Cardiac muscle cell (in vitro differentiated cells and primary cell): ENCODE data around the gene TRIM66. TPM values are rescaled to one million over a fixed set of nuclear protein-coding genes. Genes with fewer than 3 reads are reported as not detected.

Experiments
- DNase-seq, 2 donors: peaks; one replicate each; pipeline versions ENCODE4 v3.0.0 to v3.0.0-alpha.2; 2010 to 2017; ENCODE audit warnings: low read depth in 1 of 2, low spot score in 1 of 2
- H3K27ac ChIP-seq: fragments of 200-600 bp; sonication (generic); 2 replicates; pipeline ENCODE4 v1.5.1; 2016
- H3K27me3 ChIP-seq: fragments of 200-600 bp; sonication (generic); 2 replicates; pipeline ENCODE4 v1.6.0; 2016; ENCODE audit warnings: control low read depth
- H3K36me3 ChIP-seq: fragments of 200-600 bp; sonication (generic); 2 replicates; pipeline ENCODE4 v1.5.1; 2016; ENCODE audit warnings: control low read depth
- H3K4me1 ChIP-seq: fragments of 200-600 bp; sonication (generic); 2 replicates; pipeline ENCODE4 v1.8.1; 2017; ENCODE audit warnings: low read depth, mild to moderate bottlenecking, mixed run types
- H3K4me3 ChIP-seq: fragments of 200-600 bp; sonication (generic); 2 replicates; pipeline ENCODE4 v1.5.1; 2016; ENCODE audit warnings: mild to moderate bottlenecking
- H3K9me3 ChIP-seq: fragments of 200-600 bp; sonication (generic); 2 replicates; pipeline ENCODE4 v1.5.1; 2017; ENCODE audit warnings: low read depth, mild to moderate bottlenecking, control low read depth
- CTCF ChIP-seq: IDR thresholded peaks from 2 replicates; pipeline ENCODE4 v1.5.1; 2012; ENCODE audit warnings: low read depth, mild to moderate bottlenecking, low read length
- polyA plus RNA-seq: library from polyadenylated mRNA; unstranded; fragments of >200 nt; fragmentation: Nextera tagmentation; extraction: Ambion mirVana; gene quantifications from 2 replicates; pipeline ENCODE4 v1.2.1, GENCODE V29; 2016
- total RNA-seq: library from RNA; depleted of rRNA; stranded (reverse); fragments of >200 nt; gene quantifications from 2 replicates; pipeline ENCODE4 v1.2.3, GENCODE V29; 2016

The TRIM66 gene
- total and polyA plus RNA-seq, 2 experiments from 2014 or later, result 3.9 to 10.9 TPM

- Histone ChIP-seq H3K27me3 (no peaks in the 10 kb centered on the region), H3K9me3 (no peaks in the 10 kb centered on the region), H3K4me3 (no peak overlapping the region), H3K4me1 (no peaks in the 10 kb centered on the region), H3K36me3 (peaks cover 2% of the 10 kb centered on the region), H3K27ac (no peak overlapping the region)
- TF ChIP-seq CTCF, result no peak
- peak in 1 of 2 donors; percentile 12 for DNase-seq
Measured at GRCh38 chr11:8613036-8613435, 69.4 kb downstream of the TRIM66 start.

GRCh38 chr11:8612522-8612921 is 69.9 kb downstream of the TRIM66 start:
- H3K4me1 ChIP-seq, result no peaks in the 10 kb centered on the region
- H3K4me3 ChIP-seq, result no peak overlapping the region
- no peak for DNase-seq
- H3K36me3 ChIP-seq, result peaks cover 2% of the 10 kb centered on the region
- no peak for TF ChIP-seq CTCF
- H3K27ac ChIP-seq, result no peak overlapping the region
- no peaks in the 10 kb centered on the region for H3K27me3 ChIP-seq
- H3K9me3 ChIP-seq, result no peaks in the 10 kb centered on the region

- DNase-seq, result no peak
- Histone ChIP-seq H3K27ac (no peak overlapping the region), H3K9me3 (no peaks in the 10 kb centered on the region), H3K4me3 (no peak overlapping the region), H3K36me3 (no peaks in the 10 kb centered on the region), H3K27me3 (no peaks in the 10 kb centered on the region), H3K4me1 (no peaks in the 10 kb centered on the region)
- no peak for TF ChIP-seq CTCF
Measured at GRCh38 chr11:8610532-8611116, 71.8 kb downstream of the TRIM66 start.

GRCh38 chr11:8608652-8609051 is 73.8 kb downstream of the TRIM66 start:
- H3K27me3 ChIP-seq, result no peaks in the 10 kb centered on the region

GRCh38 chr11:8605971-8606563 is 76.4 kb downstream of the TRIM66 start:
- Histone ChIP-seq H3K27me3 (no peaks in the 10 kb centered on the region), H3K27ac (no peak overlapping the region), H3K9me3 (no peaks in the 10 kb centered on the region), H3K4me3 (no peak overlapping the region), H3K4me1 (no peaks in the 10 kb centered on the region), H3K36me3 (no peaks in the 10 kb centered on the region)
- no peak for TF ChIP-seq CTCF
- no peak for DNase-seq

More at GRCh38 chr11:8608652-8609051, 73.8 kb downstream of the TRIM66 start:
- peak in 1 of 2 donors; percentile 21 for DNase-seq
- Histone ChIP-seq H3K4me1 (no peaks in the 10 kb centered on the region), H3K9me3 (no peaks in the 10 kb centered on the region), H3K36me3 (no peaks in the 10 kb centered on the region), H3K27ac (no peak overlapping the region), H3K4me3 (no peak overlapping the region)
- no peak for TF ChIP-seq CTCF
